ENCODE data around the gene ZNF23. TPM values are rescaled to one million over a fixed set of nuclear protein-coding genes. Genes with fewer than 3 reads are reported as not detected.

The ZNF23 gene
- total RNA-seq, 1 experiment from 2014 or later = 11.6 TPM

GRCh38 chr16:71489122-71489521, 27.1 kb upstream of the ZNF23 start, which contains the start of gene ZNF19:
TSS of gene ZNF19 (minus strand) at chr16:71489324. CDS start at chr16:71482114, 7,210 bp downstream.
- Mint-ChIP-seq H3K4me3 (no peak within 1 kb of the TSS), H3K27me3 (ENCODE audit: low read depth) (peaks cover 9% of the 10 kb centered on the region), H3K9me3 (no peaks in the 10 kb centered on the region), H3K36me3 (no peaks in the 10 kb centered on the region), H3K27ac (no peak within 1 kb of the TSS), H3K4me1 (peaks cover 5% of the 10 kb centered on the region; the same call in 1 of the 2 replicates)
- POLR2A ChIA-PET = no interaction called here
- CTCF ChIA-PET = interaction anchor here (1.4 to 1.9 kb wide), 3 partner anchors 10 to 76 kb away, joined by 5 to 8 read pairs (median 5); no protein-coding TSS in a partner anchor
- ATAC-seq (no peak), DNase-seq (ENCODE audit: low spot score) (no peak)
- TF ChIP-seq TEAD1 (CRISPR knock-in tag; IDR thresholded peaks at IDR 0.05) = no peak
- no peak for TF ChIP-seq GRHL2 (CRISPR knock-in tag; IDR thresholded peaks at IDR 0.05; ENCODE audit: insufficient replicate concordance, severe bottlenecking)
- no peak for TF ChIP-seq MLX (CRISPR knock-in tag; IDR thresholded peaks at IDR 0.05)
- TF ChIP-seq ETV6 (CRISPR knock-in tag; IDR thresholded peaks at IDR 0.05) = no peak
- no peak for TF ChIP-seq NFYB (CRISPR knock-in tag; conservative IDR thresholded peaks at IDR 0.05; ENCODE audit: low read depth)
- TF ChIP-seq ATF1 (CRISPR knock-in tag; IDR thresholded peaks at IDR 0.05) = no peak
- no peak for TF ChIP-seq GABPB1 (CRISPR knock-in tag; IDR thresholded peaks at IDR 0.05)
- no peak for TF ChIP-seq GTF2I (CRISPR knock-in tag; conservative IDR thresholded peaks at IDR 0.05)
- TF ChIP-seq IRF1 (CRISPR knock-in tag; IDR thresholded peaks at IDR 0.05) = no peak
- no peak for TF ChIP-seq ZBTB43 (CRISPR knock-in tag; IDR thresholded peaks at IDR 0.05)
- no peak for TF ChIP-seq MYBL2 (CRISPR knock-in tag; IDR thresholded peaks at IDR 0.05)
- TF ChIP-seq SOX15 (CRISPR knock-in tag; IDR thresholded peaks at IDR 0.05) = no peak
- no peak for TF ChIP-seq CBFB (CRISPR knock-in tag; IDR thresholded peaks at IDR 0.05; ENCODE audit: low read depth)
- TF ChIP-seq ZNF416 (CRISPR knock-in tag; IDR thresholded peaks at IDR 0.05) = no peak
- TF ChIP-seq CTCF (IDR thresholded peaks at IDR 0.05) = no peak
- no peak for TF ChIP-seq ZNF396 (CRISPR knock-in tag; IDR thresholded peaks at IDR 0.05; ENCODE audit: borderline replicate concordance)
- no peak for TF ChIP-seq ZNF219 (CRISPR knock-in tag; IDR thresholded peaks at IDR 0.05; ENCODE audit: borderline replicate concordance)
- TF ChIP-seq ZNF138 (CRISPR knock-in tag; conservative IDR thresholded peaks at IDR 0.05) = no peak
- TF ChIP-seq ATF2 (CRISPR knock-in tag; IDR thresholded peaks at IDR 0.05; ENCODE audit: borderline replicate concordance, low read depth) = no peak
- no peak for TF ChIP-seq CDX4 (CRISPR knock-in tag; IDR thresholded peaks at IDR 0.05; ENCODE audit: borderline replicate concordance)
